Embryonic facial prominence (tissue), 1 donor: ENCODE results near the gene ALOX12.
"Not testable (repeated sequence)": the region's sequence is repeated elsewhere in the genome, so short reads cannot be mapped to it uniquely, and the experiment has no call there.

Source experiments
- DNase-seq: peaks from one replicate; pipeline ENCODE4 v3.0.0-alpha.2; 2016; ENCODE audit errors: extremely low spot score

The ALOX12 gene

GRCh38 chr17:7045492-7046126 is 49.8 kb downstream of the ALOX12 start:
- DNase-seq, result peak; percentile 59

- DNase-seq, result no peak
Measured at GRCh38 chr17:7046127-7046724, 50.4 kb downstream of the ALOX12 start.

- not testable (repeated sequence) for DNase-seq
Measured at GRCh38 chr17:7046725-7047397, 51.0 kb downstream of the ALOX12 start.

GRCh38 chr17:7047566-7047965 is 51.7 kb downstream of the ALOX12 start:
- DNase-seq, result no peak

GRCh38 chr17:7048968-7049367 is 53.1 kb downstream of the ALOX12 start:
- DNase-seq, result no peak

GRCh38 chr17:7050583-7050982 is 54.7 kb downstream of the ALOX12 start:
- not testable (repeated sequence) for DNase-seq

GRCh38 chr17:7056386-7056785 is 60.5 kb downstream of the ALOX12 start:
- DNase-seq, result no peak

GRCh38 chr17:7058831-7059447 is 63.1 kb downstream of the ALOX12 start:
- no peak for DNase-seq
